Stimulated activated CD4-positive, alpha-beta T cell treated with anti-CD3 and anti-CD28 coated beads, Interleukin-2, amount 100 ng/mL, for 48 hours (primary cell): ENCODE measurements around the gene ELAC2.

ENCODE experiments used
- DNase-seq, 2 donors: peaks; one replicate each; pipeline ENCODE4 v3.0.0-alpha.2; 2020

Gene ELAC2

DNA sequence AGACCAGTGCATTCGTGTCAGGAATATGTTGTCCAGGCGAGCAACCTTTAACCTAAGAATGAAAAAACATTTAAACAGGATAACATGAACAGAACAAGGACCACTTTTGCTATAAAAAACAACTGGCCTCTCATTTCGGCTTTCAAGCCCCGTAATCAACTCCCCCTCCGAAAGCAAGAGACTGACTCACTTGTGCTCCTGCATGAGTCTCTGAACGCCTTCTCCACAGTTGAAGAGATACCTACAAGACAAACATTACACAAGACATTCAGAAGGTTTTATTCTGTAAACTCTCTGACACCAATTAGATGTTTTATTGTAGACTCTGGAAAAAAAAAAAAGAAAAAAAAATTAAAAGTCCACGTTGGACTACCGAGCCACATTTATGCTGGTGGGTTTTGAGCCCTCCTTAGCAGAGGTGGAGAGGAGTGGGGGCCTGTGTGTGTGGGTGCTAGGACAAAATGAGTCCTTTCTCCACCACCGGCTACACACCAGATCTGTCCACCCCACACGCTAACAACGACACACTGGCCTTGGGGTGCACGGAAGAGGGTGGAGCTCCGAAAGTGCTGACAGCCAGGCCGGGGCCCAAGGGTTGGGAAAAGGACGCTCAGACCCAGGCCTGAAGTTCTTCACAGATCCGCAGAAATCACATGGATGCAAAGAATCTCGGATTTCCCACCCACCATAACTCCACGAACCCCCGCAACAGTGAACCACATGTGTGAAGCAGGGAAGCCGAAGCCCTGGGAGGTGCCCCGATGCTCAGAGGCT is 759 bp downstream of the ELAC2 start:
- DNase-seq = peak in 1 of 2 donors; percentile 13

GRCh38 chr17:13014801-13015200 is 3.0 kb downstream of the ELAC2 start:
- no peak for DNase-seq

- DNase-seq = no peak
Observed at GRCh38 chr17:13010959-13011358, 6.9 kb downstream of the ELAC2 start.

DNA sequence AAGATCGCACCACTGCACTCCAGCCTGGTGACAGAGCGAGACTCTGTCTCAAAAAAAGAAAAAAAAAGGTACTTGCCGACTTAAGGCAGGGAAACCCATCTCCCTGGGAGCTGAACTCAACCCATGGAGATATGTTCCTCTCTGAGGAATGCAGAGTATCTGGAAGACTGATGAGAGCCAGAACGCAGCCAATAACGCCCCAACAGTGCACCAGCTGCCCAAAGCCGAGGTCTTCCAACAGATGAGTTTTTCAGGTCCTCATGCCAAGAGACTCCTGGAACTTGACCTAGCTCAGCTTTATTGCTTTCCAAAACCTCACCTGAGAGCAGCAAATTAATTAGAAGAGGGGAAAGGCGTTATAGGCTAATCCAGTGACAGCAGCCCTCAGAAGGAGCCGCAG is 9.4 kb downstream of the ELAC2 start:
- no peak for DNase-seq

DNA sequence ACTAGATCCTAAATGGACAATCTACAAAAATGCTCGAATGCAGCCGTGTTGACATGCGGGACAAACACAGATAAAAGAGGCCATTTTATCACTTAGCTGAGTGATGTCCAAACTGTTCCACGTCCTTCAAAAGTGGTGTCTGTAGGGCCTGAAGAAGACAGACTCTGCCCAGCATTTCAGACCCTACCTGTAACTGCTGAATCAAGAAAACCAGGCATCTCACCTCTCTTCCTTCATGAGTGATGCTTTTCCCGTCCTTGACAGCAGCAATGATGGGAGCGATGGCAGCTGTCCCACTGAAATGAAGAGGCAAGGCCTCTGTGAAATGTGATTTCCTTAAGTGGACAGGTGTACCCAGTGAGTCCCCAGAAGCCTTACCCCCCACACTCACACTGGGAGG is 12.3 kb downstream of the ELAC2 start:
- no peak for DNase-seq

DNA sequence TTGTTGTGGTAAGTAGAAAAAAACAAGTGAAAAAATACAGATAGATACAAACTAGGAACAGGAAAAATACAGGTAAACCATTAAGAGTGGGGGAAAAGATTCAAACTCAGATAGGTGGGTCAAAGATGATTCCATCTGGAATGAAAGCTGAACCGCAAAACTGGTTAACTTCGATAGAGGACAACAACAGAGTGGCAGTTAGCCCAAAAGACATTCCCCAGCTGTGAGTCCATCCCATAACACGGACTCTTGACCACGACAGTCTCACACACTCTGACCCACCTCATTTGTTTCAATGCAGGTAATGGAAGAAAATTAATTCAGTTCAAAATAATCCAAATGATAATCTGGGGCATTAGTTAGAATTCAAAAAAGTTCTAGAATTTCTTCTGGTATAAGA is 13.5 kb downstream of the ELAC2 start:
- DNase-seq = no peak

GRCh38 chr17:13003927-13004326 is 13.9 kb downstream of the ELAC2 start:
- no peak for DNase-seq

- DNase-seq = no peak
Observed at GRCh38 chr17:13003454-13003851, 14.4 kb downstream of the ELAC2 start.

DNA sequence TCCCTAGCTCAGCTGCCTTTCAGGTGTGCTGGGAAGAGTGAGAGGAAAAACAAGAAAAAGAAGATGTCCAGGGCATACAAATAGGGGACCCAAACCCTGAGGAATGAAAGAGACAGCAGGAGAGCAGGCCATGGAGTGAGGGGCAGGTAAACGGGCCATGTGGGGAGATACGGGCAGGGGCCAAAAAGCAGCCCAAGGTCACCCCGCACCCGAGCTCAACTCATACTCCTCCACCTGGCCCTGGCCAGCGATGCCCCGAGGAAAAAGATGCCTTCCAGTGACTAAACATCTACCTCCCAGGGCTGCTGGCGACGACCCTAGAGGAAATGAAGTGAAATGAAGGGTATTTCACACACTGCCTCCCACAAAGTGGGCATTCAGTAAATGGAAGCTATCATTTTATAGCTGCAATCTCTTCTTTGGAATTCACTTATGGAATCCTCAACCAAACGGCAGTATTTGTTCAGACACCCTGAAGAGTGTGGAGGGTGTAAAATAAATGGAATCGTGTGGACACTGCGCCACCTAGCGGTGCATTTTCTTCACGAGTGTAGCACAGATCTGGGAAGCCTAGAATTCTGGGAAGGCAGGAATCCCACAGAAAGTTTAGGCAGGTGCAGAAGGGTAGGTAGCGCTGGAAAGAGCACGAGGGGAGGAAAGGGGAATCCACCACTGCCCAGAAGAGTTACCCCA is 14.9 kb downstream of the ELAC2 start:
- peak; percentile 40 to 42 for DNase-seq

GRCh38 chr17:13001991-13002615 is 15.7 kb downstream of the ELAC2 start:
- DNase-seq = no peak

GRCh38 chr17:13000561-13000960 is 17.3 kb downstream of the ELAC2 start:
- DNase-seq = no peak

DNA sequence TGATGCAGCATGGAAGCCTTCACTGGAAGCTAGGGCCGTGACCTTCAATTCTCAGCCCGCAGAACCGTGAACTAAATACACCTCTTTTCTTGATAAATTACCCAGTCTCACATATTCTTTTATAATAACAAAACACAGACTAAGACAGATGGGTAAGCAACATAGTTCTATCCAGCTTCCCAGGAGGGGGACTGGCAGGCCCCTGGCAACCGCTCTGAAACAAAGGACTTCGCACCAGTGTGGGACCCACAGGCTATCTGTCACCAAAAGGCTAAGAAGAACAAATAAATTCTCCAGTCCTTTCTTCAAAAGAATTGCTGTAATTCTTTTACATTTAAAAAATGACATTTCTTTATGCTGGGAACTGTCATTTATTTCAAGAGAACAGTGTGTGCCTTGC is 19.0 kb downstream of the ELAC2 start:
- no peak for DNase-seq

DNA sequence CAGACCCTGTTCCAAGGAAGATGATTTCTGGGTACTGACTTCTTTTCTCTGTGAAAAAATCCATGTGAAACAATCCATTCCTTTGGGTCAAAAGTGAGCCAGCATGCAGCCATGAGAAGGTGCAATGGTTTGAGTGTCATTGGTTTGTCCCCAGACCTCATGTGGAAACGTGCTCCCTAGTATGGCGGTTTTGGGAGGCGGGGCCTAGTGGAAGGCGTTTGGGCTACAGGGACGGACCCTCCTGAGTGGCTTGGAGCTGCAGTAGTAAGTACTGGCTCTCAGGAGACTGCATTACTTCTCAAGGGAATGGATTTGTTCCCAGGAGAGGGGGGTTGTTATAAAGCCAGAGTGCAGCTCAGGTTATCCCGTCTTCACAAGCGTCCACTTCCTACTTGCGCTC is 19.4 kb downstream of the ELAC2 start:
- no peak for DNase-seq

- no peak for DNase-seq
Observed at GRCh38 chr17:12996941-12997340, 20.9 kb downstream of the ELAC2 start.

GRCh38 chr17:12996357-12996756 is 21.5 kb downstream of the ELAC2 start:
- no peak for DNase-seq

DNA sequence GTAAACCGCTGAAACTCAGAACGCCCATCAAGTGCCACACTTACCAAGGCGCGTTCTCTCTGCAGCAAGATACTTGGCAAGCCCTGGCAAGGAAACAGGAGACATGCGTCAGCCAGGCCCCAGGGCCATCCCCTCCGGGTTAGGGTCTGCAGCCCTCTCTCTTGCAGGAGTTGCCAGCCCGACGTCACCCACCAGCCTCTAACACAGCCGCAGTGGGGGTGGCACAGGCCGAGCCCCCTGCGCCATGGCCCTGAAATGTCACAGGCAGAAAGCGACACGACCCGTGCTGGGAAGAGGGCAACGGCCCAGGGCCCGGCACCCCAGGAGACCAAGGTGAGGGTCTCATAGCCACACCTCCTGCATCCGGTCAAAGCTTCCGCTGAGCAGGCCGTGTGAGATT is 21.9 kb downstream of the ELAC2 start:
- no peak for DNase-seq

DNA sequence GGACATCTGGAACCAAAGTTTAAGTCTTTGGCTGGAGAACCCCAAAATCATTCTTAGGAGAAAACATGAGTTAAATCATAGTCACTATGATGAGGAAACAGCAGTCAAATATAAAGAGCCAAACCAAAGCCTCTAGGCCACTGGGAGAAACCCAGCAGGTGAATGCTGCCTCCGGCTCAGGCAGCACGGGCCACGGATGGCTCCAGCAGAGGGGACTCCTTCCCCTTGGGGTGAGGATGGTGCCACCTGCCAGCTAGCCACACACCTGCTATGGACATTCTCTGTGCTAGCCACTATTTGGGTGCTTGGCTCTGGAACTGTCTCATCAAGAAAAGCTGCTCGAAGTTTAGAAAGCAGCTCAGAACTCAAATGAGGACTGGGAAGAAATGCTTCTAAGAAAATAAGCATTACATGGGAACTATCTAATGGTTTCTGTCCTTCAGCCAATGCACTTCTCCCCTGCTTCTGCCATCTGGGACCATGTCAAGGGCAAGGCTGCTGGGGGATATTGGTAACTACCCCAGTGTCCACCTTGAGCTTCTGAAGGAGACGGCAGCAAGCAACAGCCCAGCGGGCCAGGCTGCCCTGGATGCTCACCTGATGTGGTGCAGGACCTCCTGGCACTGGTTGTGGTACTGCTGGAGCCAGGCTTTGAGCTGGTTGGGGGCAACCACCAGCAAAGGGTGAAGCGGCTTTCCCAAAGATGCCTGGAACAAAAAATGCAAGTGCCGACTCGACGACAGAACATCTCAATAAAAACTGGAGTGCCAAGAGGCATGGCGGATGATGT is 22.5 kb downstream of the ELAC2 start:
- no peak for DNase-seq

GRCh38 chr17:12994341-12995074 is 23.3 kb downstream of the ELAC2 start:
- DNase-seq = no peak

DNA sequence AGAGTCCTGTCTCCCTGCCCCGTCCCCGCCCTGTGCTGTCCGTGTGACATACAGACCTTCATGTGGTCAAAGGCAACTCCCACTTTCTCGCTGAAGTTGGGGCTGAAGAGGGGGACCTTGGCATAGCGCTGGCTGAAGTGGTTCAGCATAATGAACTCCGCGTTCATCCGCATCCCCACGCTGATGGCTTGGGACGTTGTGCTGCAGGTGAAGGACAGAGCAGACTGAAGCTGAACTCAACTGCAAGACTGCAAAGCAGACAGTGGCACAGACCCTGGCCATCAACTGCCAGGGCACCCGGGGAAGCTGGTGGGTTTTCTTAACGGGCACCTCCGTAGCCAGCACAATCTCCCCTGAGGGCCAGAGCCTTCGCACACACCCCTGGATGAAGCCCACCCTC is 24.2 kb downstream of the ELAC2 start:
- DNase-seq = no peak

GRCh38 chr17:12992676-12993075 is 25.2 kb downstream of the ELAC2 start:
- DNase-seq = no peak

DNA sequence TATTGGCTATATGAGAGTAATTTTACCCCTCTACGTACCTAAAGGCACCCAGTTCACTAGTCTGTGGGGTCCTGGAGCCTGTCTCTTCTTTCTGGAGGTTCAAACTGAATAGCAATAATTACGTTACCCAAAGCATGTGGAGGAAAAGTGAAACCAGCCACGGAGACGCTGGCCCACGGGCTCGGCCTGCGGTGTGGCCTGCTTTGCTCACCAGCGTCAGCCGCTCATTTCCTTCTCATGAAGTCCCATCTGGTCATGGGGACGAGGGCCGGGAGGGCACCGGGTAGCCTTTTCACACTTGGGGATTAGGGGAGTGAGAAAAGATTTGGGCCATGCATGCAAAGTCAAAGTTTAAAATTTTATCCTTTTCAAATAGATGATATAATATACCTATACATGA is 26.9 kb downstream of the ELAC2 start:
- no peak for DNase-seq

GRCh38 chr17:12990041-12990808 is 27.6 kb downstream of the ELAC2 start:
- DNase-seq = no peak
